ENCODE results near the gene SLAMF8.

GRCh38 chr1:159869607-159870006 is 42.9 kb downstream of the SLAMF8 start:
- TF ChIP-seq CTCF (IDR thresholded peaks at IDR 0.05) (no peak), POLR2A (IDR thresholded peaks at IDR 0.05) (no peak), EP300 (IDR thresholded peaks at IDR 0.05) (no peak)

Measured in ovary (tissue), 3 donors.